Sigmoid colon (tissue), 7 donors: ENCODE data around the gene ABI3BP. TPM values are rescaled to one million over a fixed set of nuclear protein-coding genes. Genes with fewer than 3 reads are reported as not detected.
"Not testable (repeated sequence)": the region's sequence is repeated elsewhere in the genome, so short reads cannot be mapped to it uniquely, and the experiment has no call there.

ENCODE experiments used
- DNase-seq: peaks from one replicate; pipeline ENCODE4 v3.0.0-alpha.2; 2019
- H3K27ac ChIP-seq, 4 donors: fragments of 200-600 bp; sonication (generic); one replicate each; pipeline ENCODE4 v1.5.1; 2016 to 2019; ENCODE audit warnings: mild to moderate bottlenecking in 1 of 4
- H3K27me3 ChIP-seq, 3 donors: fragments of 200-600 bp; sonication (generic); one replicate each; pipeline ENCODE4 v1.5.1; 2019; ENCODE audit warnings: mild to moderate bottlenecking in 1 of 3
- H3K36me3 ChIP-seq, 4 donors: fragments of 200-600 bp; sonication (generic); one replicate each; pipeline ENCODE4 v1.5.1; 2016 to 2019
- H3K4me1 ChIP-seq, 4 donors: fragments of 200-600 bp; sonication (generic); one replicate each; pipeline ENCODE4 v1.5.1; 2017 to 2019
- H3K4me3 ChIP-seq, 4 donors: fragments of 200-600 bp; sonication (generic); one replicate each; pipeline ENCODE4 v1.5.1; 2017 to 2019; ENCODE audit warnings: mild to moderate bottlenecking in 2 of 4, moderate library complexity in 1 of 4
- H3K9me3 ChIP-seq, 4 donors: fragments of 200-600 bp in 3 of 4; sonication (generic) in 3 of 4; one replicate each; pipeline versions ENCODE4 v1.5.1 to v1.6.1; 2013 to 2019
- EP300 ChIP-seq, 4 donors: sonication (generic); formaldehyde crosslinking; IDR thresholded peaks; one replicate each; pipeline ENCODE4 v1.6.1; 2017; ENCODE audit warnings: antibody characterized with exemption in 4 of 4
- POLR2A ChIP-seq, 2 donors: fragments of 450-650 bp; IDR thresholded peaks; one replicate each; pipeline ENCODE4 v1.6.1; 2016; ENCODE audit warnings: antibody characterized with exemption in 2 of 2, mild to moderate bottlenecking in 2 of 2, moderate library complexity in 2 of 2
- POLR2AphosphoS5 ChIP-seq, 4 donors: sonication (generic); formaldehyde crosslinking; IDR thresholded peaks; one replicate each; pipeline ENCODE4 v1.6.1; 2017; ENCODE audit warnings: antibody characterized with exemption in 4 of 4
- WGBS, 2 donors: extraction: QIAGEN DNeasy Blood & Tissue Kit; methylation state at CpG; one replicate each; pipeline ENCODE4 v1.1.7; 2013; 5-methylcytosine and 5-hydroxymethylcytosine counted together
- intact Hi-C: fragments of 100-400 bp; cut with DNase I; formaldehyde crosslinking; loops from one replicate; pipeline ENCODE4 v1.15.1; 2023
- polyA plus RNA-seq, 3 donors: library from polyadenylated mRNA; stranded (reverse); fragments of 200-250 nt; gene quantifications; one replicate each; pipeline ENCODE4 v1.2.3, GENCODE V29; 2013
- total RNA-seq, 4 donors: library from RNA; depleted of rRNA; stranded (reverse); fragments of >200 nt; gene quantifications; one replicate each; pipeline ENCODE4 v1.1.0, GENCODE V29; 2016
- TF ChIP-seq, protein P1 (sequence below), 4 experiments: fragments of 450-650 bp in 3 of 4; fragments of 200-600 bp in 1 of 4; IDR thresholded peaks; one replicate each; pipeline ENCODE4 v1.5.1; 2016 to 2019; ENCODE audit warnings: antibody characterized with exemption in 4 of 4, mild to moderate bottlenecking in 3 of 4, moderate library complexity in 2 of 4
- donor health status: healthy with polysubstance abuse.
- donor health status: Bipolar disorder and iron deficiency.
- donor health status: healthy.

ABI3BP gene
- total and polyA plus RNA-seq, 7 donors, result 1.2 to 177 (median 30.4) TPM

DNA sequence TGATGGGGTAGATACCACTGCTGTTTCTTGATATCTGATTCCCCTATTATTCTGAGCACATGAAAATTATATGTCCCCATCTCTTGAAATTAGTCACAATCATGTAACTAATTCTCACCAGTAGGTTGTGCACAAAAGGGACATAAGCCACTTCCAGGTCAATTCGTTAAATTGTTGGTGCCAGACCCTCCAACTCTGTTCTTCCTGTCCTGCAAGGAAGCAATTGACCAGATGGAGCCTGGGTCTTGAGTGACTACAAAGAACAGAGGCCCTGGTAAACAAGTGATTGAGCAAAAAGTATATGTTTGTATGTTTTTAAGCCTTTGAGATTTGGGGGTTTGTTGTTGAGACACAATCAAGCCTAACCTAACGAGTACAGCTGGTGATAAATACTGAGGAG is 36.9 kb downstream of the ABI3BP start:
- no peaks in the 10 kb centered on the region for H3K36me3 ChIP-seq
- H3K4me1 ChIP-seq, result peaks cover 0 to 26% (median 22%) of the 10 kb centered on the region in 4 donors
- H3K27me3 ChIP-seq, result no peaks in the 10 kb centered on the region
- H3K4me3 ChIP-seq, result no peak overlapping the region
- intact Hi-C loops, result no loop called here
- TF ChIP-seq EP300 (IDR thresholded peaks at IDR 0.05), result no peak
- TF ChIP-seq POLR2AphosphoS5 (IDR thresholded peaks at IDR 0.05), result no peak
- TF ChIP-seq, protein P1, sequence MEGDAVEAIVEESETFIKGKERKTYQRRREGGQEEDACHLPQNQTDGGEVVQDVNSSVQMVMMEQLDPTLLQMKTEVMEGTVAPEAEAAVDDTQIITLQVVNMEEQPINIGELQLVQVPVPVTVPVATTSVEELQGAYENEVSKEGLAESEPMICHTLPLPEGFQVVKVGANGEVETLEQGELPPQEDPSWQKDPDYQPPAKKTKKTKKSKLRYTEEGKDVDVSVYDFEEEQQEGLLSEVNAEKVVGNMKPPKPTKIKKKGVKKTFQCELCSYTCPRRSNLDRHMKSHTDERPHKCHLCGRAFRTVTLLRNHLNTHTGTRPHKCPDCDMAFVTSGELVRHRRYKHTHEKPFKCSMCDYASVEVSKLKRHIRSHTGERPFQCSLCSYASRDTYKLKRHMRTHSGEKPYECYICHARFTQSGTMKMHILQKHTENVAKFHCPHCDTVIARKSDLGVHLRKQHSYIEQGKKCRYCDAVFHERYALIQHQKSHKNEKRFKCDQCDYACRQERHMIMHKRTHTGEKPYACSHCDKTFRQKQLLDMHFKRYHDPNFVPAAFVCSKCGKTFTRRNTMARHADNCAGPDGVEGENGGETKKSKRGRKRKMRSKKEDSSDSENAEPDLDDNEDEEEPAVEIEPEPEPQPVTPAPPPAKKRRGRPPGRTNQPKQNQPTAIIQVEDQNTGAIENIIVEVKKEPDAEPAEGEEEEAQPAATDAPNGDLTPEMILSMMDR (IDR thresholded peaks at IDR 0.05), result no peak
- TF ChIP-seq POLR2A (IDR thresholded peaks at IDR 0.05), result no peak
- DNase-seq, result no peak
- peaks cover 0 to 4% (median 0%) of the 10 kb centered on the region in 4 donors for H3K9me3 ChIP-seq
- peak overlapping the region; percentile 32 to 54 (median 46) for H3K27ac ChIP-seq
- WGBS, 2 donors, result 72 to 74% methylated on average over 2 of the region's 2 CpGs

DNA sequence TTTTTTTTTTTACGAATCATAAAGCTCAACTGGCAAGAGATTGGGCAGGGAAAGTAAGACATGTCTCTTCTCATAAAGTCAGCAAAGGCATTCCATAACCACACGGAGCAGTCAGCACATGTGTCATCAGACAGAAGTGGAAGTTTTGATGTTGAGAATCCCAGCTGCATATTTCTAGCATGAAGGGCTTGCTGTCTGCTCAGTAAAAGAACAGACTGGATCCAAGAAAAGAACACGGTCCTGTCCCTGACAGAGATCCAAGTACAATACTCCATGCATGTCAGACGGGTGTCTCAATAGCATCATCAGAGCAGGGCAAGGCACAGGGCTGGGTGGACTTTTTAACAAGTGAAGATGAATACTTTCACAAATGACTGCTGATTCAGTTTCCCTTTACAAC is 38.2 kb downstream of the ABI3BP start:
- TF ChIP-seq POLR2A (IDR thresholded peaks at IDR 0.05) (no peak), EP300 (IDR thresholded peaks at IDR 0.05) (peak in 2 of 4 donors; percentile 15 to 20), POLR2AphosphoS5 (IDR thresholded peaks at IDR 0.05) (peak; percentile 2 to 76 (median 70))
- Histone ChIP-seq H3K9me3 (peaks cover 0 to 4% (median 0%) of the 10 kb centered on the region in 4 donors), H3K27ac (peak overlapping the region; percentile 54 to 66 (median 62)), H3K27me3 (no peaks in the 10 kb centered on the region), H3K4me1 (peaks cover 0 to 26% (median 22%) of the 10 kb centered on the region in 4 donors), H3K4me3 (peak overlapping the region in 2 of 4 donors; percentile 1 to 2), H3K36me3 (no peaks in the 10 kb centered on the region)
- intact Hi-C loops, result no loop called here
- peak; percentile 80 for DNase-seq
- 54 to 57% methylated on average over 4 of the region's 4 CpGs for WGBS, 2 donors

DNA sequence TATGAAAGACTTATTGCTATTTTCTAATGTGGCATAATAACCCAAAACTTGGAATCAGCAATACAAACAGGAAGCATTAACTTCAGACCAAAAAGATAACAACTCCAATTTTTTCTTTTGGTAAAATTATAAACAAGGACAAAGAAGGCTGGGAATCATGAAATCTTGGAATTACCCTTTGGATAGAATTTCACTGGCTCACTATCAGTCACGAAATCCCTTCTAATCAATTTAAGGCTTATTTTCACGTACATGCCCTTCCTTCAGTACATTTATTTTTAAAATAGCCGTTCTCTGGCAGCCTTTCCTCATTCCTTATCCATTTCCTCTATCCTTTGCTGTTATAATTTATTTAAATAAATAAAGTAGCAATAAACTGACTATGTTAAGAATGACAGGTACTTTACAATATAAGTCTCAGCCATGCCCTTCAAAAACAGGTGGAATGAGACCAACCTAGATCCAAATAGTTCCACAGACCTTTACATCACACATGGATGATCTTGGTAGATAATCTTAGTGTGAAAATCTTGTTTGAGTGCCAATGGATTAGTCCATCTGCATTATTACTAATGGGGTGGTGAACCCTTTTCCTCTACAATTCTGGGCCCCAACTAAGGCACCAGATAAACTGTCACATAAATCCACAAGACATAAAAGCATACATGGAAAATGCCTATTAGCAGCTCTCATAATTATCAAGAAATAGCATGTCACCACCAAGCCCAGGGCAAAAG is 38.9 kb downstream of the ABI3BP start:
- no peak for DNase-seq
- peaks cover 0 to 26% (median 22%) of the 10 kb centered on the region in 4 donors for H3K4me1 ChIP-seq
- H3K9me3 ChIP-seq, result no peaks in the 10 kb centered on the region
- H3K36me3 ChIP-seq, result no peaks in the 10 kb centered on the region
- no peaks in the 10 kb centered on the region for H3K27me3 ChIP-seq
- 48 to 64% methylated on average over 3 of the region's 3 CpGs for WGBS, 2 donors
- intact Hi-C loops, result no loop called here
- TF ChIP-seq, protein P1 (IDR thresholded peaks at IDR 0.05), result no peak
- no peak for TF ChIP-seq POLR2A (IDR thresholded peaks at IDR 0.05)
- no peak for TF ChIP-seq EP300 (IDR thresholded peaks at IDR 0.05)
- no peak for TF ChIP-seq POLR2AphosphoS5 (IDR thresholded peaks at IDR 0.05)
- no peak overlapping the region for H3K4me3 ChIP-seq
- H3K27ac ChIP-seq, result peak overlapping the region; percentile 54 to 66 (median 62)

DNA sequence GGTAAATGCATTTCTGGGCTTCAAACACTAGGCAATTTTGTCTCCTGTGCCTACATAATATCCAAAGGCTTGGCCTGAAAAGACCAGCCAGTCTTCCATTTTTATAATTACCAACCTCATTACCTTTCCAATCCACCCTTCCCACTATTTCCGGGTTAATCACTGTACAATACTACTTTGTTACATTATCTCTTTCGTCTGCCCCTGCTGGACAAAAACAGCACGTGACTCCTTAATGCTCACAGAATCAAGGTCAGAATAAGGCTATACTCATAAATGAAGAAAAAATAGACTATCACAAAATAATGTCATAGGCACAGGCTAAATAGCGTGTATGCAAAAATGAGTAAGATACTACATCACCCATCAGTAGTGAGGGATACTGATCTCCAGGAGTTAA is 40.1 kb downstream of the ABI3BP start:
- Histone ChIP-seq H3K4me1 (peaks cover 0 to 26% (median 22%) of the 10 kb centered on the region in 4 donors), H3K4me3 (no peak overlapping the region), H3K36me3 (no peaks in the 10 kb centered on the region), H3K27ac (no peak overlapping the region), H3K27me3 (no peaks in the 10 kb centered on the region), H3K9me3 (no peaks in the 10 kb centered on the region)
- intact Hi-C loops, result no loop called here
- 60 to 79% methylated on average over 4 of the region's 4 CpGs for WGBS, 2 donors
- DNase-seq, result no peak
- TF ChIP-seq EP300 (IDR thresholded peaks at IDR 0.05) (no peak), POLR2AphosphoS5 (IDR thresholded peaks at IDR 0.05) (no peak), POLR2A (IDR thresholded peaks at IDR 0.05) (no peak)
- TF ChIP-seq, protein P1 (IDR thresholded peaks at IDR 0.05), result no peak

DNA sequence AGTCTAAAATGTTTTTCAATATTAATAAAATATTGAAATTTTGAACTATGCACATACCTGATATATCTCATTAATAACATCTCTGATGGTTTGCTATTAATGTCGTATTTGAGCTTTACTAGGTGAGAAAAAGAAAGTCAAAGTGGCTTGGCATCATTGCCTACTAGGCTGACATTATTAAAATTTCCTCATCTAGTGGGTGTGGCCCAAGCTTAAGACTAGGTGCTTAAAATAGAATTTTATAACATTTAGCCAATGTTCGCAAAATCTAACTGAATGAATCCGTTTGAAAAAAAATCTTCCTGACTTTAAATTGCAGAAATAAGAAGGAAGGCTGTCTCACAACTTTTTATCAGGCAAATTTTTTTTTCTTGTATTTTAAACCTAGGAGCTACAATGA is 46.1 kb downstream of the ABI3BP start:
- Histone ChIP-seq H3K36me3 (no peaks in the 10 kb centered on the region), H3K27me3 (no peaks in the 10 kb centered on the region), H3K27ac (peak overlapping the region in 1 of 4 donors; percentile 21), H3K9me3 (no peaks in the 10 kb centered on the region), H3K4me1 (no peaks in the 10 kb centered on the region), H3K4me3 (no peak overlapping the region)
- 50 to 76% methylated on average over 3 of the region's 3 CpGs for WGBS, 2 donors
- no peak for DNase-seq
- TF ChIP-seq EP300 (IDR thresholded peaks at IDR 0.05), result no peak
- TF ChIP-seq POLR2AphosphoS5 (IDR thresholded peaks at IDR 0.05), result no peak
- TF ChIP-seq POLR2A (IDR thresholded peaks at IDR 0.05), result no peak
- TF ChIP-seq, protein P1 (IDR thresholded peaks at IDR 0.05), result no peak
- intact Hi-C loops, result no loop called here

DNA sequence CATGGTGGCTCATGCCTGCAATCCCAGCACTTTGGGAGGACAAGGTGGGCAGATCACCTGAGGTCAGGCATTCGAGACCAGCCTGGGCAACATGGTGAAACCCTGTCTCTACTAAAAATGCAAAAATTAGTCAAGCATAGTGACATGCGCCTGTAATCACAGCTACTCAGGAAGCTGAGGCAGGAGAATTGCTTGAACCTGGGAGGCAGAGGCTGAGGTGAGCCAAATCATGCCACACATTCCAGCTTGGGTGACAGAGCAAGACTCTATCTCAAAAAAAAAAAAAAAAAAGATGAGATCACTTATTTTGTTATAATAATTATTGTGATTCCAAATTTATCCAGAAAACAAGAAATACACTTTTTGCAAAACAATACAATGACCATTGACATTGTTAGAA is 47.1 kb downstream of the ABI3BP start:
- H3K4me1 ChIP-seq, intact Hi-C loops, H3K36me3 ChIP-seq, H3K4me3 ChIP-seq, H3K27me3 ChIP-seq, DNase-seq, H3K9me3 ChIP-seq, H3K27ac ChIP-seq: not testable (repeated sequence)
- WGBS, 2 donors, result 86 to 90% methylated on average over 2 of the region's 2 CpGs
